Uterus (tissue), 2 donors: ENCODE measurements around the gene FAR2.

Source experiments
- CTCF ChIP-seq, 4 experiments: fragments of 200-600 bp in 2 of 4; fragments of 450-650 bp in 2 of 4; sonication (generic) in 2 of 4; IDR thresholded peaks; one replicate each; pipeline ENCODE4 v1.5.1; 2016 to 2019; ENCODE audit warnings: antibody characterized with exemption in 4 of 4, mild to moderate bottlenecking in 2 of 4, moderate library complexity in 1 of 4
- POLR2A ChIP-seq, 2 donors: fragments of 450-650 bp; IDR thresholded peaks; one replicate each; pipeline ENCODE4 v1.6.1; 2016; ENCODE audit warnings: antibody characterized with exemption in 2 of 2, mild to moderate bottlenecking in 1 of 2, moderate library complexity in 1 of 2

- no peak for TF ChIP-seq POLR2A (IDR thresholded peaks at IDR 0.05)
- TF ChIP-seq CTCF (IDR thresholded peaks at IDR 0.05), result no peak
Measured at GRCh38 chr12:29253906-29254625, 105.0 kb downstream of the FAR2 start.
